NCI-H82 treated with DMSO at 0.1 percent for 48 hours (cell line): ENCODE measurements around the gene TEX44.

Source experiments
- DNase-seq: peaks from one replicate; lab custom pipeline; 2025; ENCODE audit not compliant: unreplicated experiment; lab: John Stamatoyannopoulos, UW

The TEX44 gene

DNA sequence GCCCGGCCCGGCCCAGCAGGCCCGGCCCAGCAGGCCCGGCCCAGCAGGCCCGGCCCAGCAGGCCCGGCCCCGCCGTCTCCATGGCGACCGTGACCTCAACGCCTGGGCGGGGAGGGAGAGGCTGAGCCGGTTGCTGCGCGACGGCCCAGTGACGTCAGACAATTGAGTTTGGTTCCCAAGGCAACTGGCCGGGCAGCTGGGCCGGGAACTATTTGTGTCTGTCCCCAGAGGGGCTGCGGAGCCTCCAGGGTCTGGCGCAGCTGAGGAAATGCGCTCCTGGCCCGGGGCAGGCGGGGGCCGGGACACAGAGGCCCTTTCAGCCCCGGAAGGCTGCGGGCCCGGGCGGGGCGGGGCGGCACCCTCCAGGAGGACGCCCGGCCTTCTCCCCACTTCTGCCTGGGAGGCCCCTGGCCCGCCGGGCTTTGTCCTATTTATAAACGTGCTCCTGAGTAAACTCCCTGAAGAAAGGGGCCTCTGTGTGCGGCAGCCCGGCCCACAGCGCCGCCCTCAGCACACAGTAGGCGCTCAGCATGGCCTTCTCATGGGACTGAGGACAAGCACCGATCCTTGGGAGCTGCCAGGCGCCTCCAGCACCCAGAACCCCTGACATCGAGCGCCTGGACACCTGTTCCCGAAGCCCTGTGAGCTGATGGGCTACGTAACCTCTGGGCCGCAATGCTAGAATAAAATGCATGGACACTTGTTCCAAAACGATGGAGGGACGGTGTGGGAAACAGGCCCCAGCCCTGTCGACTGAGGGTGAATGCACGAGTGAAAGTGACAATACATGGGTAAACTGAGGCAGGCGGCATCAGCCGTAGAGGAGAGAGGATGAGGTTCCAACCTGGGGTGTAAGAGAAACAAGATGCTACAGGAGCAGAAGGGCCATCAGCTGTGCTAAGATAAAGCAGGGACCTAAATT is 12.3 kb downstream of the TEX44 start:
- DNase-seq, result peak; percentile 89

DNA sequence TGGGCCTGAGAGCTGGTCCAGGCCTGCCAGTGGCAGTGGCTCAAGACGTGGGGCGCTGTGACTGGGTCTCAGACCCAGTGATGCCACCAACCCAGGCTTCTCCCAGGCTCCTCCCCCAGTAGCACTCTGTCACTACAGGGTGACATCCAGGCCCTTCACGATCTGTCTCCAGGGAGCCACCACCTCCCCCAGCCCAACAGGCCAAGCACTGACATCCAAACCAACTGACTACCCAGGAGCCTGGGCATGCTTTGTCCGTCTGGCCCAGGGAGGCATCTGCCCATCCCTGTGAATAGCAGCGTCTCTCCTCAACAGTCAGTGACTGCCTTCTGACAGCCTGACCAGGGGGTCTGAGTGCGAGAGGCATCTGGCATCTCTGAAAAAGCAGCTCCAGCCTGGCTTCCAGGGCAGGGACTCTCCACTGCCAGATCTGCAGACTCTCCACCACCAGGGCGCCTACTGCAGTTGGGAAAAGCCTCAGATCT is 13.0 kb downstream of the TEX44 start:
- DNase-seq, result no peak

- no peak for DNase-seq
These were observed 14.3 kb downstream of the TEX44 start for GRCh38 chr2:231606941-231607340.

GRCh38 chr2:231611273-231612108 is 18.8 kb downstream of the TEX44 start:
- no peak for DNase-seq

GRCh38 chr2:231612109-231612455 is 19.4 kb downstream of the TEX44 start:
- no peak for DNase-seq

DNA sequence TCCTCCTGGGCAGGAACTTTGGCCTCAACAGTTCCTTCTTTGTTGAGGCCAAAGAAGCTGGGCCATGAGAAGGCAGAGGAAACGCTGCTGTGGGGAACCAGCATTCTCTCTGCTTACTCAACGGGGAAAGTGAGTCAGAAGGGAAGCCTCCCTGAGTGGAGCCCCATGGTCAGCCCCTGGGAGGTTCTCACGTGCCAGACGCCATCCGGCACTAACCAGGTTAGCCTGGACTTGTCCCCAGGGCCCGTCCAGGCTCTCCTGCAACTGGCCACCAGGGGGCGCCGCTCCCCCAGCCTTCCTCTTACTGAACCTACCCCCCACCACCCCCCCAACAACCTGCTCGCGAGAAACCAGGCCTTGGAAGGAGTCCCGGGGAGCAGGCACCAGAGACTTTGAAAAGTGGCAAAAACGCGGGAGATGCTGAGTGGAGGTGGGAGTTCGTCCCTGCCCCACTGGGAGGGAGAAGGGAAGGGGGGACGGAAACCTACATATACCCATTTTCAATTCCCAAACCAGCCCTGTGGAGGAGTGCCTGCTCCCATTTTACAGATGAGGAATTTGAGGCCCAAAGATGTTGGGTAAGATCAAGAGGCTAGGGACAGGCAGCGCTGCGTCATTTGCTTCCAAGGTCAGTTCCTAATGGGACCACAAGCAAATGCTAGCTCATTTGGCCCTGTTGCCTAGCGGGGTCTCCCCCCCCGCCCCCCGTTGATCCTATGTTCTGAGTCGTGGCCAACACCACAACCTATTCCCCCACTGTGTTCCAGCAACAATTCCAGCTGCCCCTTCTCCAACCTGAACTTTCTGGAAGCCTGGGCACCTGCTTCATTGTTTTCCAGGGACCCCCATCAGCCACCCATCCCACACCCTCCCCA is 20.0 kb downstream of the TEX44 start:
- DNase-seq, result peak; percentile 57

GRCh38 chr2:231613331-231613662 is 20.6 kb downstream of the TEX44 start:
- no peak for DNase-seq

GRCh38 chr2:231613663-231614558 is 21.2 kb downstream of the TEX44 start:
- DNase-seq, result no peak

GRCh38 chr2:231614559-231615057 is 21.9 kb downstream of the TEX44 start:
- no peak for DNase-seq

DNA sequence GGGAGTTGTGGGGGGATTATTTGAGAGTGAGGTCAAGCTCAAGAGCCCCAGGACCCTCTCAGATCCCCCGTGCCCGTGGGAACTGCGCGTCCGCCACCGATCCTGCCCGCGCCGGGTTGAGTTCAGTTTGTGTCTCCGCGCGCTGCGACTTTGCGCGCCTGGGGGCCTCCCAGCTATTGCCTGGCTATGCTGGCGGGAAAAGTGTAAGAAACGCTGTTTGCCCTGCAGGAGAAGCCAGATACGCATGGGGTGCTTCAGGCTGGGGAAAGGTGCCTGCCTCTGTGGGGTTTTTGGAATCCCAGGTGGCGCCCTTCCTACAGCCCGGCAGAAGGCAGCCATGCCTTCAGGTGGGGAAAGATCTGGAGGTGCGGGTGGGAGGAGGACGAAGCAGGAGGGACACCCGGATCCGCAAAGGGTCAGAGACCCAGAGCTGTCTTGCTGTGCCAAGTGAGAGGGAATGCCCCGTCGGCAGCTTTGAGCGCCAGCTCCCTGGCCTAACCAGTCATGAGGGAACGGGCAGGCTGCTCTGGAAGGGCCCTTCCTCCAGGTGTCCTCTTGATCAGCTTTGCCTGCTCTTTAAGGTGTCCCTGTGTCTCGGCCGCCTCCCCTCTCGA is 22.5 kb downstream of the TEX44 start:
- DNase-seq, result no peak

GRCh38 chr2:231616296-231616695 is 23.6 kb downstream of the TEX44 start:
- DNase-seq, result no peak

- DNase-seq, result no peak
These were observed 24.6 kb downstream of the TEX44 start for GRCh38 chr2:231617059-231617926.

- no peak for DNase-seq
These were observed 28.6 kb downstream of the TEX44 start for GRCh38 chr2:231621051-231621879.

DNA sequence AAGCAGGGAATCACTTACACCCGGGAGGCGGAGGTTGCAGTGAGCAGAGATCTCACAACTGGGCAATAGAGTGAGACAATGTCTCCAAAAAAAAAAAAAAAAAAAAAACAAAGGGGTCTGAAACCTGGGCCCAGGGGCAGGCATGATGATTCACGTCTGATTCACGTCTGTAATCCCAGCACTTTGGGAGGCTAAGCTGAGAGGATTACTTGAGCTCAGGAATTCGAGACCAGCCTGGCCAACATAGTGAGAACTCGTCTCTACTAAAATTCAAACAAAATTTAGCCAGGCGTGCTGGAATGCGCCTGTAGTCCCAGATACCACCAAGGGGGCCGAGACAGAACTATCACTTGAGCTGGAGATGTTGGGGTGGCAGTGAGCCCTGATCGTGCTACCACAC is 30.3 kb downstream of the TEX44 start:
- no peak for DNase-seq

DNA sequence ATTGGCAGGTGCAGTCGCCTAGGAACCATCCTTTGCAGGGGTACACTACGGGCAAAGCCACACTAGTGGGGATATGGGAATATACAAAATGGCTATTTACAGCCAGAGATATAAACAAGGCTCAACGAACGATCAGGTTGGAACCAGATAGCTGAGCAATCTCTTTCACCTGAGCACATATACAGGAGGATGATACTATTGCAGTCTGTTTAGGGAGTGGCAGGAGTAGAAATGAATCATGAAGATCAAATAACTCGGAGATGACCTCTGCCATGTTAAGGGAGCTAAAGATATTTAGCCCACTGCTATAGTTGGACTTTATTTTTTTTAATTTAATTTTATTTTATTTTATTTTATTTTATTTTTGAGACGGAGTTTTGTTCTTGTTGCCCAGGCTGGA is 33.8 kb downstream of the TEX44 start:
- DNase-seq, result no peak

GRCh38 chr2:231627384-231628120 is 34.9 kb downstream of the TEX44 start:
- DNase-seq, result no peak

GRCh38 chr2:231632559-231633142 is 40.0 kb downstream of the TEX44 start:
- DNase-seq, result no peak
